K562 (cell line): ENCODE measurements around the gene UBN1. TPM values are rescaled to one million over a fixed set of nuclear protein-coding genes. Genes with fewer than 3 reads are reported as not detected.

ENCODE experiments used
- ATAC-seq: fragments of 200-7000 bp; cut with Tn5 transposase; 3 replicates; pipeline ENCODE4 v1.9.1; 2020; ENCODE audit warnings: moderate library complexity
- BruUV-seq: library from RNA; stranded (reverse); fragments of 400-500 nt; replicated peaks from 2 replicates; lab custom pipeline; 2021; lab: Mats Ljungman, UMichigan
- CTCF ChIA-PET: fragments of 300-600 bp; formaldehyde crosslinking; extraction: SDS; loops from one replicate; lab custom pipeline; 2021; ENCODE audit warnings: low intra/inter-chr PET ratio; lab: Yijun Ruan, JAX
- POLR2A ChIA-PET: fragments of 300-600, 350-650 bp; sonication (Branson Sonifier 250); formaldehyde crosslinking; extraction: SDS; loops from one replicate; lab custom pipeline; 2021; ENCODE audit warnings: antibody characterized with exemption, inconsistent platforms; lab: Yijun Ruan, JAX
- DNase-seq, 4 experiments: peaks; one replicate each; pipeline versions ENCODE4 v3.0.0 to v3.0.0-alpha.2; 2011 to 2018; ENCODE audit warnings: low spot score in 3 of 4, mixed read lengths in 3 of 4; ENCODE audit errors: extremely low read depth in 1 of 4
- FAIRE-seq: peaks from 2 replicates; lab custom pipeline; 2011; peaks lifted over from hg19 to GRCh38; lab: Jason Lieb, UNC
- H2AFZ ChIP-seq: 2 replicates; pipeline ENCODE4 v1.6.0; 2011; ENCODE audit warnings: low read depth, low read length, control low read depth, inconsistent platforms
- H3K27ac ChIP-seq: fragments of 200-600 bp; 3 replicates; pipeline ENCODE4 v1.8.0; 2011; ENCODE audit warnings: low read depth, mild to moderate bottlenecking, control low read depth, inconsistent platforms, low read length, moderate library complexity, mixed read lengths; ENCODE audit errors: extremely low read depth
- H3K27me3 ChIP-seq, 2 experiments: fragments of 300-600 bp in 1 of 2; 2 replicates in 1 of 2; 3 replicates in 1 of 2; pipeline versions ENCODE4 v1.6.0 to v1.8.0; 2011; ENCODE audit warnings: inconsistent platforms in 2 of 2, low read length in 2 of 2, mild to moderate bottlenecking in 1 of 2, mixed read lengths in 1 of 2, moderate library complexity in 1 of 2; ENCODE audit not compliant: control insufficient read depth in 2 of 2, insufficient read depth in 2 of 2
- H3K36me3 ChIP-seq: fragments of 300-600 bp; 3 replicates; pipeline ENCODE4 v1.8.0; 2011; ENCODE audit warnings: mild to moderate bottlenecking, low read length, inconsistent platforms; ENCODE audit not compliant: control insufficient read depth, insufficient read depth
- H3K4me1 ChIP-seq, 2 experiments: fragments of 200-600 bp in 1 of 2; replicated peaks in 1 of 2; 2 replicates in 1 of 2; 3 replicates in 1 of 2; pipeline versions ENCODE4 v1.5.1 to v1.8.0; 2011; ENCODE audit warnings: inconsistent platforms in 2 of 2, low read length in 2 of 2, mild to moderate bottlenecking in 1 of 2, mixed read lengths in 1 of 2, moderate library complexity in 1 of 2; ENCODE audit not compliant: control insufficient read depth in 2 of 2, insufficient read depth in 2 of 2
- H3K4me2 ChIP-seq: 2 replicates; pipeline ENCODE4 v1.6.1; 2011; ENCODE audit warnings: low read length, control low read depth, inconsistent platforms, mixed read lengths; ENCODE audit not compliant: insufficient read depth
- H3K4me3 ChIP-seq: fragments of 200-600 bp; sonication (generic), shearing (Covaris generic); 2 replicates; pipeline ENCODE4 v1.5.1; 2016; ENCODE audit warnings: control low read depth, inconsistent platforms
- H3K79me2 ChIP-seq: fragments of 200-600 bp; 3 replicates; pipeline ENCODE4 v1.8.0; 2011; ENCODE audit warnings: low read length, inconsistent platforms; ENCODE audit not compliant: control insufficient read depth, insufficient read depth
- H3K9ac ChIP-seq, 2 experiments: 2 replicates each; pipeline versions ENCODE4 v1.6.0 to v1.6.1; 2011; ENCODE audit warnings: low read depth in 2 of 2, low read length in 2 of 2, control low read depth in 1 of 2, inconsistent platforms in 1 of 2, mild to moderate bottlenecking in 1 of 2, mixed read lengths in 1 of 2; ENCODE audit not compliant: insufficient read depth in 1 of 2
- H3K9me1 ChIP-seq: one replicate; pipeline ENCODE4 v1.6.0; 2011; ENCODE audit warnings: inconsistent platforms, mild to moderate bottlenecking, low read length, moderate library complexity; ENCODE audit not compliant: control insufficient read depth, insufficient read depth
- H3K9me3 ChIP-seq: replicated peaks from 2 replicates; pipeline ENCODE4 v1.5.1; 2011; ENCODE audit warnings: low read depth, low read length, inconsistent platforms; ENCODE audit not compliant: control insufficient read depth, insufficient read depth
- H4K20me1 ChIP-seq: replicated peaks from 2 replicates; pipeline ENCODE4 v1.6.1; 2011; ENCODE audit warnings: low read length, inconsistent platforms, mixed read lengths; ENCODE audit not compliant: control insufficient read depth, insufficient read depth
- BHLHE40 ChIP-seq: IDR thresholded peaks from 2 replicates; pipeline ENCODE4 v1.6.1; 2011; ENCODE audit warnings: low read length, improper control_type of control experiment
- MAZ ChIP-seq, 2 experiments: fragments of 450-650 bp in 1 of 2; sonication (generic) in 1 of 2; formaldehyde crosslinking; IDR thresholded peaks in 1 of 2; conservative IDR thresholded peaks in 1 of 2; 2 replicates each; pipeline versions ENCODE4 v1.4.0 to v1.5.0; 2020; ENCODE audit warnings: mild to moderate bottlenecking in 1 of 2, missing genetic modification reagents in 1 of 2
- NFIX ChIP-seq: fragments of 250-450 bp; sonication (Bioruptor Pico); IDR thresholded peaks from 2 replicates; pipeline ENCODE4 v1.4.0; 2020; ENCODE audit warnings: low read depth, mild to moderate bottlenecking, moderate library complexity
- NR2C1 ChIP-seq, 2 experiments: fragments of 450-650 bp; IDR thresholded peaks; 2 replicates each; pipeline ENCODE4 v1.6.1; 2017; ENCODE audit warnings: mild to moderate bottlenecking in 2 of 2, antibody characterized with exemption in 1 of 2, inconsistent platforms in 1 of 2, missing compliant biosample characterization in 1 of 2, missing genetic modification characterization in 1 of 2
- WGBS: fragments of 100-300 bp; shearing (Covaris generic); methylation state at CpG from one replicate; pipeline ENCODE4 v1.1.6; 2016; ENCODE audit warnings: low coverage, mixed read lengths; ENCODE audit not compliant: insufficient coverage; ENCODE audit errors: missing lambda C conversion rate; 5-methylcytosine and 5-hydroxymethylcytosine counted together
- in situ Hi-C: fragments of 300-500 bp; cut with MboI; formaldehyde crosslinking; loops from 4 replicates; pipeline ENCODE4 v1.15.0; 2018; ENCODE audit warnings: inconsistent platforms, mixed read lengths
- intact Hi-C: fragments of 100-400 bp; cut with micrococcal nuclease; formaldehyde crosslinking; loops from 2 replicates; pipeline ENCODE4 v1.14.2; 2022
- polyA plus RNA-seq, 8 experiments: library from polyadenylated mRNA; depleted of rRNA in 4 of 8; stranded (reverse) in 5 of 8; unstranded in 3 of 8; fragments of >200 nt; fragmentation: Nextera tagmentation in 2 of 8; fragmentation: Illumina TruSeq in 1 of 8; extraction: Ambion mirVana in 2 of 8; extraction: Trizol in 1 of 8; gene quantifications; 2 replicates each; pipeline versions ENCODE4 v1.2.1 to v1.2.3, GENCODE V29; 2011 to 2014; ENCODE audit warnings: inconsistent platforms in 1 of 8, missing spikeins in 1 of 8
- total RNA-seq, 7 experiments: library from RNA; depleted of rRNA in 6 of 7; stranded (reverse); fragments of >200 nt in 6 of 7; fragmentation: Illumina TruSeq in 2 of 7; extraction: Trizol in 2 of 7; gene quantifications; 2 replicates each; pipeline versions ENCODE4 v1.2.1 to v1.2.3, GENCODE V29; 2011 to 2021; ENCODE audit warnings: low replicate concordance in 1 of 7
- TF ChIP-seq, protein P1 (sequence below): sonication (generic); IDR thresholded peaks from 2 replicates; pipeline ENCODE4 v1.6.1; 2016
- TF ChIP-seq, protein P2 (sequence below): fragments of 250-450 bp; sonication (Bioruptor Pico); IDR thresholded peaks from 2 replicates; pipeline ENCODE4 v1.4.0; 2020; ENCODE audit warnings: mild to moderate bottlenecking, moderate library complexity

UBN1 gene
- total and polyA plus RNA-seq, 9 of the 15 experiments (the other 6 are each of a cell fraction or from before 2014, with no cell fraction given): 1.5 to 45.7 (median 20.6) TPM

DNA sequence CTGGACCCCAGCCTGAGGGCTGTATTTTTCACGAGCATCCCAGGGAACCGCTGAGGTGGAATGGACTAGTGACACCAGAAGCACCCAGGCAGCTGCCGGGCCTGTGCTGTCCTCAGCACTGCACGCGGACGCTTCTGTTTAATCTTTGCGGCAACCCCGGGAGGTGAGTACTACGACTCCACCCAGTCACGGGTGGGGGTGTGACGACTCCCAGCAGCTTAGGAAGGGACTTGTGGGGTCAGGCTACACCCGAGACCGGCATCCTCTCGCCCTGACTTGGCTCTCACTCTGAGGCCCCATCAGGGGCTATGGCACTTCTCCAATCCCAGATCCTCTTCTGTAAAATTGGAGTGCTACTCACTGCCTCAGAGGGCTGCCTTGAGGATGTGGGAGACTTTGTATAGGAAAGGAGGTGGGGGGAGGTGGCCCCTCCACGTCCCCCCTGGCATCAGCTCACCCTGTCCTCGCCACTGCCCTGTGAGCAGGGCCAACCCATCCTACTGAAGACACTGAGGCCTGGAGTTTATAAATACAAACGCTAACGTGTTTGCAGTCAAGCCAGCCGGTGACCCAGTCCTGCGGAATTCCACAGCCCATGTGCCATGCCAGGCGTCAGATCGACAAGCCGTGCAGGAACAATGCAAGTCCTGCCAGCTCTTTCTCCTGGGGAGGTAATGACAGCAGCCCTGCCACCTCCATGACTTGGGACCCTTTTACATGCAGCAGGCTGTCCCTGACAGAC lies 45.3 kb downstream of the UBN1 start:
- no peak for FAIRE-seq
- H3K9me3 ChIP-seq: no peaks in the 10 kb centered on the region
- H3K27ac ChIP-seq: no peak overlapping the region
- H3K4me1 ChIP-seq: peaks cover 0 to 45% of the 10 kb centered on the region in 2 experiments; a peak in 2 of 5 replicates
- in situ Hi-C loops (no loop called here), intact Hi-C loops (no loop called here)
- no peaks in the 10 kb centered on the region for H3K79me2 ChIP-seq
- no TSS peak for BruUV-seq
- DNase-seq: peak in 3 of 4 experiments; percentile 33 to 43 (median 37)
- POLR2A ChIA-PET: interaction anchor here (0.7 to 1.8 kb wide), 4 partner anchors 12 to 191 kb away, joined by 3 to 5 read pairs (median 3); no protein-coding TSS in a partner anchor
- no peak overlapping the region for H3K4me3 ChIP-seq
- CTCF ChIA-PET: no interaction called here
- H4K20me1 ChIP-seq: peaks cover 12% of the 10 kb centered on the region
- H3K9ac ChIP-seq: peak overlapping the region in 1 of 2 experiments; percentile 41; a peak in 2 of 4 replicates
- no peak overlapping the region for H3K4me2 ChIP-seq
- peaks cover 5 to 18% of the 10 kb centered on the region in 2 experiments; a peak in 3 of 5 replicates for H3K27me3 ChIP-seq
- TF ChIP-seq, protein P1, sequence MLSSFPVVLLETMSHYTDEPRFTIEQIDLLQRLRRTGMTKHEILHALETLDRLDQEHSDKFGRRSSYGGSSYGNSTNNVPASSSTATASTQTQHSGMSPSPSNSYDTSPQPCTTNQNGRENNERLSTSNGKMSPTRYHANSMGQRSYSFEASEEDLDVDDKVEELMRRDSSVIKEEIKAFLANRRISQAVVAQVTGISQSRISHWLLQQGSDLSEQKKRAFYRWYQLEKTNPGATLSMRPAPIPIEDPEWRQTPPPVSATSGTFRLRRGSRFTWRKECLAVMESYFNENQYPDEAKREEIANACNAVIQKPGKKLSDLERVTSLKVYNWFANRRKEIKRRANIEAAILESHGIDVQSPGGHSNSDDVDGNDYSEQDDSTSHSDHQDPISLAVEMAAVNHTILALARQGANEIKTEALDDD: no peak
- TF ChIP-seq NFIX (CRISPR knock-in tag): no peak
- TF ChIP-seq, protein P2, sequence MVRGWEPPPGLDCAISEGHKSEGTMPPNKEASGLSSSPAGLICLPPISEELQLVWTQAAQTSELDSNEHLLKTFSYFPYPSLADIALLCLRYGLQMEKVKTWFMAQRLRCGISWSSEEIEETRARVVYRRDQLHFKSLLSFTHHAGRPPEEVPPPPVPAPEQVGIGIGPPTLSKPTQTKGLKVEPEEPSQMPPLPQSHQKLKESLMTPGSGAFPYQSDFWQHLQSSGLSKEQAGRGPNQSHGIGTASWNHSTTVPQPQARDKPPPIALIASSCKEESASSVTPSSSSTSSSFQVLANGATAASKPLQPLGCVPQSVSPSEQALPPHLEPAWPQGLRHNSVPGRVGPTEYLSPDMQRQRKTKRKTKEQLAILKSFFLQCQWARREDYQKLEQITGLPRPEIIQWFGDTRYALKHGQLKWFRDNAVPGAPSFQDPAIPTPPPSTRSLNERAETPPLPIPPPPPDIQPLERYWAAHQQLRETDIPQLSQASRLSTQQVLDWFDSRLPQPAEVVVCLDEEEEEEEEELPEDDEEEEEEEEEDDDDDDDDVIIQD (CRISPR knock-in tag): no peak
- TF ChIP-seq MAZ (CRISPR knock-in tag; conservative IDR thresholded peaks at IDR 0.05 in 1 of 2, IDR thresholded peaks at IDR 0.05 in 1 of 2): no peak
- TF ChIP-seq BHLHE40: peak; percentile 7; the same call in 1 of the 2 replicates
- TF ChIP-seq NR2C1 (IDR thresholded peaks at IDR 0.05): no peak
- no peak for TF ChIP-seq NR2C1 (tag; IDR thresholded peaks at IDR 0.05)
- H3K9me1 ChIP-seq: no peaks in the 10 kb centered on the region
- no peak overlapping the region for H2AFZ ChIP-seq
- H3K36me3 ChIP-seq: peaks cover 4% of the 10 kb centered on the region; the same call in 1 of the 3 replicates
- WGBS: 27% methylated on average over 19 of the region's 23 CpGs
- ATAC-seq: peak; percentile 50; the same call in 2 of the 3 replicates
